HCT116 (cell line): Measurements from ENCODE around the gene COL18A1. TPM values are rescaled to one million over a fixed set of nuclear protein-coding genes. Genes with fewer than 3 reads are reported as not detected.
"Not testable (repeated sequence)": the region's sequence is repeated elsewhere in the genome, so short reads cannot be mapped to it uniquely, and the experiment has no call there.

Source experiments
- ATAC-seq: fragments of 200-7000 bp; cut with Tn5 transposase; 2 replicates; pipeline ENCODE4 v1.9.1; 2020; ENCODE audit warnings: mild to moderate bottlenecking, moderate library complexity
- BruUV-seq: library from RNA; stranded (reverse); fragments of 400-500 nt; replicated peaks from 2 replicates; lab custom pipeline; 2021; lab: Mats Ljungman, UMichigan
- CTCF ChIA-PET: fragments of 300-600 bp; sonication (Branson Sonifier 250); formaldehyde crosslinking; loops from one replicate; lab custom pipeline; 2021; ENCODE audit warnings: antibody characterized with exemption; lab: Charles Lee
- POLR2A ChIA-PET: fragments of 300-600, 350-600 bp; sonication (Branson Sonifier 250); formaldehyde crosslinking; loops from one replicate; lab custom pipeline; 2021; ENCODE audit warnings: antibody characterized with exemption; lab: Charles Lee
- RAD21 ChIA-PET, 2 experiments: fragments of 300-600 bp; sonication (Branson Sonifier 250); formaldehyde crosslinking; loops; one replicate each; lab custom pipeline; 2023; ENCODE audit warnings: low total read pairs in 2 of 2; ENCODE audit not compliant: uncharacterized antibody in 2 of 2, unreplicated experiment in 2 of 2, low non-redundant PET in 1 of 2; lab: Charles Lee
- DNase-seq: peaks from one replicate; pipeline ENCODE4 v3.0.0-alpha.2; 2010; ENCODE audit warnings: low read depth, low spot score
- H2AFZ ChIP-seq: fragments of 200-600 bp; shearing (Covaris generic), sonication (generic); 2 replicates; pipeline ENCODE4 v1.6.1; 2017; ENCODE audit warnings: low read depth, mixed run types, mixed read lengths, antibody characterized with exemption, low read length; ENCODE audit not compliant: poor library complexity, severe bottlenecking
- H3K27ac ChIP-seq: 2 replicates; pipeline ENCODE4 v1.5.1; 2012; ENCODE audit warnings: low read depth, low read length
- H3K27me3 ChIP-seq: fragments of 200-600 bp; sonication (generic); 2 replicates; pipeline ENCODE4 v1.6.1; 2016; ENCODE audit warnings: mixed run types, low read length, mixed read lengths; ENCODE audit not compliant: insufficient read depth
- H3K36me3 ChIP-seq, 2 experiments: fragments of 200-500 bp in 1 of 2; fragments of 200-600 bp in 1 of 2; sonication (Bioruptor generic) in 1 of 2; sonication (generic) in 1 of 2; 2 replicates each; pipeline versions ENCODE4 v1.5.1 to v1.6.1; 2014 to 2016; ENCODE audit warnings: low read length in 2 of 2, inconsistent platforms in 1 of 2, mixed read lengths in 1 of 2, mixed run types in 1 of 2; ENCODE audit not compliant: insufficient read depth in 2 of 2, control insufficient read depth in 1 of 2
- H3K4me1 ChIP-seq, 2 experiments: fragments of 200-600 bp in 1 of 2; sonication (generic) in 1 of 2; 2 replicates each; pipeline versions ENCODE4 v1.5.1 to v1.6.1; 2012 to 2017; ENCODE audit warnings: low read length in 2 of 2, inconsistent platforms in 1 of 2, mild to moderate bottlenecking in 1 of 2, mixed read lengths in 1 of 2, mixed run types in 1 of 2, moderate library complexity in 1 of 2; ENCODE audit not compliant: insufficient read depth in 2 of 2, control insufficient read depth in 1 of 2
- H3K4me2 ChIP-seq: fragments of 200-600 bp; sonication (generic); 2 replicates; pipeline ENCODE4 v1.6.1; 2017; ENCODE audit warnings: mixed run types, low read length, mixed read lengths
- H3K4me3 ChIP-seq, 2 experiments: fragments of 200-600 bp in 1 of 2; sonication (generic) in 1 of 2; replicated peaks in 1 of 2; 2 replicates each; pipeline ENCODE4 v1.5.1; 2011 to 2016; ENCODE audit warnings: low read length in 2 of 2, control low read depth in 1 of 2, low read depth in 1 of 2, mild to moderate bottlenecking in 1 of 2, mixed read lengths in 1 of 2, mixed run types in 1 of 2
- H3K79me2 ChIP-seq: fragments of 200-600 bp; sonication (generic); 2 replicates; pipeline ENCODE4 v1.6.1; 2017; ENCODE audit warnings: mild to moderate bottlenecking, mixed run types, low read length, moderate library complexity, mixed read lengths; ENCODE audit not compliant: insufficient read depth
- H3K9ac ChIP-seq: fragments of 200-600 bp; sonication (generic); 2 replicates; pipeline ENCODE4 v1.6.1; 2016; ENCODE audit warnings: low read length, mixed read lengths
- H3K9me2 ChIP-seq: fragments of 200-600 bp; sonication (generic), shearing (Covaris generic); 2 replicates; pipeline ENCODE4 v1.6.1; 2017; ENCODE audit warnings: mixed run types, mild to moderate bottlenecking, moderate library complexity; ENCODE audit not compliant: insufficient read depth
- H3K9me3 ChIP-seq, 2 experiments: fragments of 200-500 bp in 1 of 2; fragments of 200-600 bp in 1 of 2; sonication (Bioruptor generic) in 1 of 2; sonication (generic) in 1 of 2; 2 replicates each; pipeline ENCODE4 v1.6.1; 2014 to 2017; ENCODE audit warnings: low read length in 2 of 2, mixed read lengths in 2 of 2, inconsistent platforms in 1 of 2, low read depth in 1 of 2, mild to moderate bottlenecking in 1 of 2, mixed run types in 1 of 2, moderate library complexity in 1 of 2; ENCODE audit not compliant: control insufficient read depth in 1 of 2, insufficient read depth in 1 of 2
- H4K20me1 ChIP-seq: fragments of 200-600 bp; sonication (generic), shearing (Covaris generic); 2 replicates; pipeline ENCODE4 v1.6.1; 2017; ENCODE audit warnings: mixed run types, mild to moderate bottlenecking, moderate library complexity; ENCODE audit not compliant: insufficient read depth
- ATF3 ChIP-seq: IDR thresholded peaks from 2 replicates; pipeline ENCODE4 v1.6.1; 2012
- ELF1 ChIP-seq: IDR thresholded peaks from 2 replicates; pipeline ENCODE4 v1.6.1; 2012; ENCODE audit warnings: low read depth, borderline replicate concordance
- EZH2 ChIP-seq: fragments of 200-600 bp; sonication (generic); IDR thresholded peaks from 2 replicates; pipeline ENCODE4 v1.6.1; 2017; ENCODE audit warnings: antibody characterized with exemption, mixed run types
- JUND ChIP-seq: IDR thresholded peaks from 2 replicates; pipeline ENCODE4 v1.6.1; 2012
- MAX ChIP-seq: IDR thresholded peaks from 2 replicates; pipeline ENCODE4 v1.6.1; 2012
- POLR2AphosphoS5 ChIP-seq: IDR thresholded peaks from 2 replicates; pipeline ENCODE4 v1.6.1; 2011; ENCODE audit warnings: mild to moderate bottlenecking, low read depth, low read length, moderate library complexity
- RAD21 ChIP-seq: IDR thresholded peaks from 2 replicates; pipeline ENCODE4 v1.6.1; 2012; ENCODE audit warnings: low read depth, mild to moderate bottlenecking
- REST ChIP-seq: IDR thresholded peaks from 2 replicates; pipeline ENCODE4 v1.6.1; 2012; ENCODE audit warnings: low read depth
- SIN3A ChIP-seq: IDR thresholded peaks from 2 replicates; pipeline ENCODE4 v1.6.1; 2012; ENCODE audit warnings: low read depth
- ZFX ChIP-seq: fragments of 450-650 bp; IDR thresholded peaks from 2 replicates; pipeline ENCODE4 v1.6.1; 2017
- ZNF274 ChIP-seq: fragments of 200-500 bp; sonication (Bioruptor generic); IDR thresholded peaks from 2 replicates; pipeline ENCODE4 v1.6.1; 2014; ENCODE audit warnings: mild to moderate bottlenecking, low read depth, low read length, inconsistent platforms
- intact Hi-C: fragments of 100-400 bp; cut with micrococcal nuclease; formaldehyde crosslinking; loops from 2 replicates; pipeline ENCODE4 v1.10.0; 2022
- total RNA-seq: library from RNA; stranded (reverse); gene quantifications from one replicate; pipeline ENCODE4 v1.2.1, GENCODE V29; 2021; ENCODE audit not compliant: unreplicated experiment

The COL18A1 gene
- total RNA-seq, 1 experiment from 2014 or later = 59.5 TPM

- ATAC-seq = no peak
- Histone ChIP-seq H3K9me3 (no peaks in the 10 kb centered on the region), H3K36me3 (no peaks in the 10 kb centered on the region), H3K4me2 (no peak overlapping the region), H3K9ac (no peak overlapping the region), H3K4me3 (no peak overlapping the region), H4K20me1 (no peaks in the 10 kb centered on the region), H3K79me2 (peaks cover 25% of the 10 kb centered on the region; the same call in 1 of the 2 replicates), H2AFZ (no peak overlapping the region), H3K27ac (no peak overlapping the region), H3K27me3 (no peaks in the 10 kb centered on the region), H3K9me2 (no peaks in the 10 kb centered on the region), H3K4me1 (peaks cover 7 to 22% of the 10 kb centered on the region in 2 experiments; a peak in 3 of 4 replicates)
- TF ChIP-seq ATF3 = no peak
- TF ChIP-seq POLR2AphosphoS5 = no peak
- no peak for TF ChIP-seq JUND
- TF ChIP-seq REST = no peak
- TF ChIP-seq ZFX = no peak
- no peak for TF ChIP-seq ELF1
- TF ChIP-seq MAX = no peak
- no peak for TF ChIP-seq SIN3A
- no peak for TF ChIP-seq EZH2
- TF ChIP-seq RAD21 = no peak
- no peak for TF ChIP-seq ZNF274
- POLR2A ChIA-PET = no interaction called here
- RAD21 ChIA-PET = no interaction called here
- CTCF ChIA-PET = interaction anchor here (1.0 to 1.5 kb wide), 2 partner anchors 144 to 296 kb away, joined by 4 to 6 read pairs; no protein-coding TSS in a partner anchor
- DNase-seq = no peak
- intact Hi-C loops = no loop called here
- no TSS peak for BruUV-seq
These were observed 31.5 kb downstream of the COL18A1 start for GRCh38 chr21:45436351-45437065.

- H3K4me1 ChIP-seq, H3K9me2 ChIP-seq, H3K4me3 ChIP-seq, ATAC-seq, RAD21 ChIA-PET, H3K9ac ChIP-seq, H3K4me2 ChIP-seq, H2AFZ ChIP-seq, BruUV-seq, H3K27ac ChIP-seq, H3K36me3 ChIP-seq, POLR2A ChIA-PET, intact Hi-C loops, H4K20me1 ChIP-seq, DNase-seq, H3K9me3 ChIP-seq, H3K27me3 ChIP-seq: not testable (repeated sequence)
- CTCF ChIA-PET = interaction anchor here (0.7 kb wide), 1 partner anchor 148 kb away, joined by 4 read pairs; no protein-coding TSS in a partner anchor
- peaks cover 22% of the 10 kb centered on the region; the same call in 1 of the 2 replicates for H3K79me2 ChIP-seq
These were observed 32.9 kb downstream of the COL18A1 start for GRCh38 chr21:45437844-45438243.
